Endothelial cell of umbilical vein (primary cell): ENCODE results near the gene VPS25. TPM values are rescaled to one million over a fixed set of nuclear protein-coding genes. Genes with fewer than 3 reads are reported as not detected.

ENCODE experiments used
- BruUV-seq: library from RNA; stranded (reverse); fragments of 400-500 nt; replicated peaks from 2 replicates; lab custom pipeline; 2021; lab: Mats Ljungman, UMichigan
- CTCF ChIA-PET: fragments of 300-600, 350-600 bp; sonication (Branson Sonifier 250); formaldehyde crosslinking; loops from one replicate; lab custom pipeline; 2021; ENCODE audit warnings: antibody characterized with exemption, inconsistent platforms; lab: Charles Lee
- POLR2A ChIA-PET: fragments of 300-600, 350-600 bp; sonication (Branson Sonifier 250); formaldehyde crosslinking; loops from one replicate; lab custom pipeline; 2021; ENCODE audit warnings: antibody characterized with exemption, inconsistent platforms; lab: Charles Lee
- DNase-seq: peaks from one replicate; pipeline ENCODE4 v3.0.0-alpha.2; 2011; ENCODE audit warnings: low read depth, low spot score
- FAIRE-seq: peaks from 2 replicates; lab custom pipeline; 2011; peaks lifted over from hg19 to GRCh38; lab: Jason Lieb, UNC
- H2AFZ ChIP-seq: 2 replicates; pipeline ENCODE4 v1.6.0; 2012; ENCODE audit warnings: low read depth, low read length, control low read depth, inconsistent platforms
- H3K27ac ChIP-seq: 2 replicates; pipeline ENCODE4 v1.5.1; 2011; ENCODE audit warnings: low read depth, mild to moderate bottlenecking, control low read depth, low read length, moderate library complexity; ENCODE audit not compliant: insufficient read depth
- H3K27me3 ChIP-seq, 2 experiments: 2 replicates each; pipeline versions ENCODE4 v1.6.0 to v1.6.1; 2011; ENCODE audit warnings: low read length in 2 of 2, mixed read lengths in 1 of 2; ENCODE audit not compliant: control insufficient read depth in 2 of 2, insufficient read depth in 2 of 2
- H3K36me3 ChIP-seq, 2 experiments: 2 replicates in 1 of 2; 3 replicates in 1 of 2; pipeline ENCODE4 v1.5.1; 2011; ENCODE audit warnings: low read length in 2 of 2, mild to moderate bottlenecking in 1 of 2, moderate library complexity in 1 of 2; ENCODE audit not compliant: control insufficient read depth in 2 of 2, insufficient read depth in 2 of 2; ENCODE audit errors: extremely low read depth in 1 of 2
- H3K4me1 ChIP-seq: 3 replicates; pipeline ENCODE4 v1.5.1; 2011; ENCODE audit warnings: mild to moderate bottlenecking, low read length; ENCODE audit not compliant: control insufficient read depth, insufficient read depth; ENCODE audit errors: extremely low read depth
- H3K4me2 ChIP-seq: 2 replicates; pipeline ENCODE4 v1.6.1; 2011; ENCODE audit warnings: low read length, control low read depth, mixed read lengths; ENCODE audit not compliant: insufficient read depth
- H3K4me3 ChIP-seq, 3 experiments: fragments of 200-600 bp in 1 of 3; sonication (generic), shearing (Covaris generic) in 1 of 3; replicated peaks in 1 of 3; 2 replicates each; pipeline ENCODE4 v1.5.1; 2011 to 2016; ENCODE audit warnings: control low read depth in 3 of 3, low read length in 3 of 3, mild to moderate bottlenecking in 2 of 3, inconsistent platforms in 1 of 3, low read depth in 1 of 3, moderate library complexity in 1 of 3; ENCODE audit not compliant: insufficient read depth in 1 of 3
- H3K79me2 ChIP-seq: 2 replicates; pipeline ENCODE4 v1.6.0; 2012; ENCODE audit warnings: low read length, inconsistent platforms; ENCODE audit not compliant: control insufficient read depth, insufficient read depth
- H3K9ac ChIP-seq: replicated peaks from 2 replicates; pipeline ENCODE3; 2011; ENCODE audit warnings: low read length, control low read depth; ENCODE audit not compliant: insufficient read depth; ENCODE audit errors: extremely low read depth
- H3K9me1 ChIP-seq: replicated peaks from 3 replicates; pipeline ENCODE4 v1.6.0; 2011; ENCODE audit warnings: mild to moderate bottlenecking, low read length; ENCODE audit not compliant: control insufficient read depth, insufficient read depth; ENCODE audit errors: extremely low read depth
- H3K9me3 ChIP-seq: replicated peaks from 2 replicates; pipeline ENCODE4 v1.5.1; 2012; ENCODE audit warnings: low read length, inconsistent platforms; ENCODE audit not compliant: control insufficient read depth, insufficient read depth
- H4K20me1 ChIP-seq: replicated peaks from 2 replicates; pipeline ENCODE3; 2011; ENCODE audit warnings: mild to moderate bottlenecking, low read length; ENCODE audit not compliant: control insufficient read depth, insufficient read depth; ENCODE audit errors: extremely low read depth
- CTCF ChIP-seq, 2 donors: IDR thresholded peaks; 1 replicate in 1 of 2; 2 replicates in 1 of 2; pipeline ENCODE4 v1.5.1; 2011; ENCODE audit warnings: low read length in 2 of 2, mild to moderate bottlenecking in 2 of 2, moderate library complexity in 2 of 2, control low read depth in 1 of 2, inconsistent platforms in 1 of 2, low read depth in 1 of 2; ENCODE audit not compliant: insufficient read depth in 1 of 2; ENCODE audit errors: extremely low read depth in 1 of 2
- EZH2 ChIP-seq: IDR thresholded peaks from 2 replicates; pipeline ENCODE4 v1.6.1; 2012; ENCODE audit warnings: borderline replicate concordance, low read depth, mild to moderate bottlenecking, moderate library complexity, low read length, inconsistent platforms; ENCODE audit not compliant: severe bottlenecking
- FOS ChIP-seq: IDR thresholded peaks from 2 replicates; pipeline ENCODE4 v1.6.1; 2011; ENCODE audit warnings: mild to moderate bottlenecking, low read length, moderate library complexity, borderline replicate concordance; ENCODE audit not compliant: insufficient read depth
- GATA2 ChIP-seq: IDR thresholded peaks from 2 replicates; pipeline ENCODE4 v1.7.0; 2011; ENCODE audit warnings: low read depth, mild to moderate bottlenecking, moderate library complexity, mixed read lengths, low read length; ENCODE audit not compliant: insufficient read length, insufficient read depth
- JUN ChIP-seq: IDR thresholded peaks from 2 replicates; pipeline ENCODE4 v1.6.1; 2011; ENCODE audit warnings: borderline replicate concordance, low read depth; ENCODE audit not compliant: insufficient read length, insufficient read depth
- MAX ChIP-seq: IDR thresholded peaks from 2 replicates; pipeline ENCODE4 v1.6.1; 2011; ENCODE audit not compliant: insufficient read depth, insufficient read length
- MYC ChIP-seq: IDR thresholded peaks from one replicate; pipeline ENCODE4 v1.6.1; 2011; ENCODE audit warnings: mild to moderate bottlenecking, low read depth, low read length
- POLR2A ChIP-seq: IDR thresholded peaks from 2 replicates; pipeline ENCODE4 v1.6.1; 2012; ENCODE audit warnings: low read depth, mild to moderate bottlenecking, control low read depth, low read length
- POLR2AphosphoS5 ChIP-seq: IDR thresholded peaks from 2 replicates; pipeline ENCODE4 v1.6.1; 2012; ENCODE audit warnings: low read depth, mild to moderate bottlenecking, control low read depth, low read length, moderate library complexity; ENCODE audit not compliant: insufficient read depth
- dilution Hi-C: fragments of 300-500 bp; cut with MboI; formaldehyde crosslinking; loops from one replicate; pipeline ENCODE4 v1.15.0; 2019; ENCODE audit warnings: low sequenced_read_pairs; ENCODE audit not compliant: extremely low pct_ligation_motif_present
- intact Hi-C: fragments of 100-400 bp; cut with micrococcal nuclease; formaldehyde crosslinking; loops from one replicate; pipeline ENCODE4 v1.10.0; 2022
- polyA plus RNA-seq, 4 experiments: library from polyadenylated mRNA; depleted of rRNA in 3 of 4; stranded (reverse) in 3 of 4; unstranded in 1 of 4; fragments of >200 nt; gene quantifications; 2 replicates each; pipeline versions ENCODE4 v1.2.1 to v1.2.3, GENCODE V29; 2011 to 2012; ENCODE audit warnings: missing spikeins in 1 of 4
- total RNA-seq: library from RNA; stranded (reverse); gene quantifications from 2 replicates; pipeline ENCODE4 v1.2.3, GENCODE V29; 2021

VPS25 gene
- total and polyA plus RNA-seq, 2 donors (not counting 3 experiments of a cell fraction or from before 2014, with no cell fraction given), result 45.0 to 86.8 TPM

- POLR2A ChIA-PET, result interaction anchor here (0.7 kb wide), 1 partner anchor 486 kb away, joined by 4 read pairs; no protein-coding TSS in a partner anchor
- TF ChIP-seq FOS (no peak), CTCF (IDR thresholded peaks at IDR 0.05; ENCODE audit: extremely low read depth in 1 of 2, insufficient read depth in 1 of 2, low read depth in 1 of 2, low read length in 2 of 2) (no peak), EZH2 (no peak)
- no peaks in the 10 kb centered on the region for H3K79me2 ChIP-seq
These were observed 33.0 kb downstream of the VPS25 start for GRCh38 chr17:42806249-42806648.

GRCh38 chr17:42809250-42809649, 36.0 kb downstream of the VPS25 start:
- Histone ChIP-seq H3K9ac (no peak overlapping the region), H3K79me2 (no peaks in the 10 kb centered on the region), H3K4me2 (no peak overlapping the region), H2AFZ (no peak overlapping the region), H3K27ac (no peak overlapping the region), H3K4me3 (no peak overlapping the region), H3K36me3 (peaks cover 13 to 16% of the 10 kb centered on the region in 2 experiments), H3K9me3 (no peaks in the 10 kb centered on the region), H3K9me1 (no peaks in the 10 kb centered on the region), H3K4me1 (peaks cover 3% of the 10 kb centered on the region), H3K27me3 (no peaks in the 10 kb centered on the region), H4K20me1 (no peaks in the 10 kb centered on the region)
- ChIA-PET POLR2A (no interaction called here), CTCF (interaction anchor here (1.0 to 1.3 kb wide), 3 partner anchors 9 to 46 kb away, joined by 3 to 5 read pairs (median 4); partner anchors contain the start of gene BECN1)
- no peak for TF ChIP-seq EZH2
- TF ChIP-seq MAX, result no peak
- no peak for TF ChIP-seq POLR2AphosphoS5
- TF ChIP-seq FOS, result no peak
- no peak for TF ChIP-seq CTCF (IDR thresholded peaks at IDR 0.05; ENCODE audit: extremely low read depth in 1 of 2, insufficient read depth in 1 of 2, low read depth in 1 of 2, low read length in 2 of 2)
- no peak for TF ChIP-seq MYC
- TF ChIP-seq JUN, result no peak
- no peak for TF ChIP-seq POLR2A
- TF ChIP-seq GATA2, result no peak
- dilution Hi-C loops (no loop called here), intact Hi-C loops (no loop called here)
- DNase-seq (no peak), FAIRE-seq (no peak)
- BruUV-seq, result no TSS peak

More at GRCh38 chr17:42806249-42806648, 33.0 kb downstream of the VPS25 start:
- Histone ChIP-seq H3K4me3 (no peak overlapping the region), H3K27me3 (no peaks in the 10 kb centered on the region), H3K4me2 (no peak overlapping the region), H3K9ac (no peak overlapping the region), H3K9me1 (no peaks in the 10 kb centered on the region), H4K20me1 (no peaks in the 10 kb centered on the region), H3K4me1 (no peaks in the 10 kb centered on the region), H3K27ac (no peak overlapping the region), H3K9me3 (no peaks in the 10 kb centered on the region), H2AFZ (no peak overlapping the region), H3K36me3 (peaks cover 5 to 9% of the 10 kb centered on the region in 2 experiments)
- CTCF ChIA-PET, result interaction anchor here (1.3 kb wide), 1 partner anchor 228 kb away, joined by 3 read pairs; no protein-coding TSS in a partner anchor
- BruUV-seq, result no TSS peak
- FAIRE-seq (no peak), DNase-seq (no peak)
- dilution Hi-C loops (no loop called here), intact Hi-C loops (no loop called here)
